ENCODE results near the gene CPNE1. TPM values are rescaled to one million over a fixed set of nuclear protein-coding genes. Genes with fewer than 3 reads are reported as not detected.

The CPNE1 gene
- total and polyA plus RNA-seq, 2 donors from 2014 or later: 128 to 145 TPM

GRCh38 chr20:35604449-35604747 is 60.3 kb downstream of the CPNE1 start:
- no peaks in the 10 kb centered on the region for H3K9me3 ChIP-seq (ENCODE audit: control insufficient read depth in 2 of 3, insufficient read depth in 1 of 3, low read length in 3 of 3)
- FAIRE-seq: no peak
- H3K4me3 ChIP-seq (ENCODE audit: low read length in 3 of 3): no peak overlapping the region
- H3K36me3 ChIP-seq (ENCODE audit: control insufficient read depth in 2 of 3, insufficient read depth in 3 of 3, low read length in 3 of 3): no peaks in the 10 kb centered on the region
- peaks cover 0 to 4% (median 4%) of the 10 kb centered on the region in 3 donors for H3K4me1 ChIP-seq (ENCODE audit: control insufficient read depth in 2 of 3, insufficient read depth in 2 of 3, low read depth in 1 of 3, low read length in 3 of 3)
- H3K27ac ChIP-seq (ENCODE audit: low read depth in 2 of 2, low read length in 2 of 2): peak overlapping the region in 1 of 2 donors; percentile 34
- H3K27me3 ChIP-seq (ENCODE audit: control insufficient read depth, insufficient read depth, low read length): no peaks in the 10 kb centered on the region
- peak in 1 of 5 donors; percentile 51 for DNase-seq
- intact Hi-C loops (cut with DNase I): no loop called here
- peak; percentile 5 for TF ChIP-seq CTCF (IDR thresholded peaks at IDR 0.05; ENCODE audit: borderline replicate concordance, extremely low read depth, insufficient read depth)
- H3K9ac ChIP-seq (ENCODE audit: low read length in 3 of 3): no peak overlapping the region

- H3K27me3 ChIP-seq (ENCODE audit: control insufficient read depth, insufficient read depth, low read length): no peaks in the 10 kb centered on the region
- TF ChIP-seq CTCF (IDR thresholded peaks at IDR 0.05; ENCODE audit: borderline replicate concordance, extremely low read depth, insufficient read depth): no peak
These were observed 60.8 kb downstream of the CPNE1 start for GRCh38 chr20:35603695-35604448.

DNA sequence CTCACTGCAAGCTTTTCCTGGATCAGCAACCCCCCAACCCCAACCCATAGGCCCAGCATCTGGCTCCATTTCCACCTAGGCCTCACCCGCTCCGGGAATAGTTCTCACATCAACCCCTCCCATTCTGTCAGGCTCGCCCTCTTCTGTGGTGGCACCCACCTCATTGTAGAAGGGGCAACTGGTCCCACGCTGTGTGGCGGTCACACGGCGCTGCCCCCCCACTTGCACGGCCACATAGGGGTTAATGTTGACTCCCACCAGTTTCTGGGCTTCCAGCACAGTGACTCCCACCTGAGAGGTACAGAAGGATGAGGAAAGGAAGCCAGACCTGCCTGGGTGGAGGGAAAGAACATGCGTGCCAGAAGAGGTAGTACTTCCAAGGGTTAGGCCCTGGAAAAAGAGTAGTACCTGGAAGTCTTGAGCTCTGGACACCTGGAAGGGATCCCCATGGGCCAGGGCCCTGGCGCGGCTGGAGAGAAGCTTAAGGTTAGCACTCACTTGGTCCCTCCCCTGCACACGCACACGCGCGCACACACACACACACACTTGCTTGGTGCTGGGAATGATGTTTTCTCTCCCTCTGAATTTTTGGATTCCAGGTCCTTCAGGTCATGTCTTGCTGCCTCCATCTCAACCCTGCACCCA is 61.7 kb downstream of the CPNE1 start:
- intact Hi-C loops (cut with DNase I): no loop called here
- no peaks in the 10 kb centered on the region for H3K36me3 ChIP-seq (ENCODE audit: control insufficient read depth in 2 of 3, insufficient read depth in 3 of 3, low read length in 3 of 3)
- no peaks in the 10 kb centered on the region for H3K9me3 ChIP-seq (ENCODE audit: control insufficient read depth in 2 of 3, insufficient read depth in 1 of 3, low read length in 3 of 3)
- H3K4me1 ChIP-seq (ENCODE audit: control insufficient read depth in 2 of 3, insufficient read depth in 2 of 3, low read depth in 1 of 3, low read length in 3 of 3): peaks cover 0 to 4% (median 4%) of the 10 kb centered on the region in 3 donors
- H3K4me3 ChIP-seq (ENCODE audit: low read length in 3 of 3): no peak overlapping the region
- no peak for DNase-seq
- H3K9ac ChIP-seq (ENCODE audit: low read length in 3 of 3): no peak overlapping the region
- no peaks in the 10 kb centered on the region for H3K27me3 ChIP-seq (ENCODE audit: control insufficient read depth, insufficient read depth, low read length)
- no peak for TF ChIP-seq CTCF (IDR thresholded peaks at IDR 0.05; ENCODE audit: borderline replicate concordance, extremely low read depth, insufficient read depth)
- no peak overlapping the region for H3K27ac ChIP-seq (ENCODE audit: low read depth in 2 of 2, low read length in 2 of 2)
- FAIRE-seq: no peak

More at GRCh38 chr20:35603695-35604448, 60.8 kb downstream of the CPNE1 start:
- Histone ChIP-seq H3K27ac (ENCODE audit: low read depth in 2 of 2, low read length in 2 of 2) (peak overlapping the region; percentile 21 to 34), H3K9me3 (ENCODE audit: control insufficient read depth in 2 of 3, insufficient read depth in 1 of 3, low read length in 3 of 3) (no peaks in the 10 kb centered on the region), H3K4me3 (ENCODE audit: low read length in 3 of 3) (no peak overlapping the region), H3K9ac (ENCODE audit: low read length in 3 of 3) (no peak overlapping the region), H3K36me3 (ENCODE audit: control insufficient read depth in 2 of 3, insufficient read depth in 3 of 3, low read length in 3 of 3) (no peaks in the 10 kb centered on the region), H3K4me1 (ENCODE audit: control insufficient read depth in 2 of 3, insufficient read depth in 2 of 3, low read depth in 1 of 3, low read length in 3 of 3) (peaks cover 0 to 4% (median 4%) of the 10 kb centered on the region in 3 donors)
- FAIRE-seq (no peak), DNase-seq (peak in 4 of 5 donors; percentile 23 to 80 (median 62))
- intact Hi-C loops (cut with DNase I): no loop called here

Data from kidney (tissue), 14 donors.